ENCODE results near the gene SSTR3.
"Not testable (repeated sequence)": the region's sequence is repeated elsewhere in the genome, so short reads cannot be mapped to it uniquely, and the experiment has no call there.

SSTR3 gene

GRCh38 chr22:37172266-37173245, 39.7 kb downstream of the SSTR3 start:
- no peaks in the 10 kb centered on the region for H3K27me3 ChIP-seq (ENCODE audit: low read depth, low read length)
- H3K36me3 ChIP-seq (ENCODE audit: control insufficient read depth in 1 of 2, insufficient read depth in 2 of 2, low read length in 2 of 2), result no peaks in the 10 kb centered on the region
- H3K9me3 ChIP-seq (ENCODE audit: control insufficient read depth in 1 of 2, low read length in 2 of 2), result no peaks in the 10 kb centered on the region
- no peak overlapping the region for H3K27ac ChIP-seq (ENCODE audit: low read length)
- no peak overlapping the region for H3K4me3 ChIP-seq (ENCODE audit: low read depth in 1 of 2, low read length in 2 of 2)
- peaks cover 20 to 22% of the 10 kb centered on the region in 2 donors for H3K4me1 ChIP-seq (ENCODE audit: control insufficient read depth in 1 of 2, insufficient read depth in 2 of 2, low read length in 2 of 2)

DNA sequence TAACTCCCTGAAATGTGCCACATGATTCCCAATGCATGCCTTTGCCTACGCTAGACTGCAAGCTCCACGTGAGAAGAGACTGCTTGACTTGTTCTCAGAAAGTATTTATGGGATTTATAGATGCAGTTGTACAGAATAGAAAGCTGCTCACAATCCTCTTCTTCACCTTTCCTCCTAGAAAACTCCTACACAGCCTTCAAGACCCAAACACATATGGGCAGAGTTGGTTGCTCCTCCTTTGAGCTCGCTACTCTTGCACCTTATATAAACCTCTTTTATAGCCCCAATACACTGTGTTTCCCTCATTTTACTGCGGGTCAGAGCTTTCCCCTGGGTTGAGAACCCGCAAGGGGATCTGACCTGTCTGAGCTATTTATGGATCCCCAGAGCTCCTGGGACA, 40.6 kb downstream of the SSTR3 start:
- Histone ChIP-seq H3K4me3 (ENCODE audit: low read depth in 1 of 2, low read length in 2 of 2) (no peak overlapping the region), H3K27me3 (ENCODE audit: low read depth, low read length) (no peaks in the 10 kb centered on the region), H3K9me3 (ENCODE audit: control insufficient read depth in 1 of 2, low read length in 2 of 2) (no peaks in the 10 kb centered on the region), H3K27ac (ENCODE audit: low read length) (no peak overlapping the region), H3K4me1 (ENCODE audit: control insufficient read depth in 1 of 2, insufficient read depth in 2 of 2, low read length in 2 of 2) (peaks cover 15 to 19% of the 10 kb centered on the region in 2 donors), H3K36me3 (ENCODE audit: control insufficient read depth in 1 of 2, insufficient read depth in 2 of 2, low read length in 2 of 2) (no peaks in the 10 kb centered on the region)

- H3K36me3 ChIP-seq (ENCODE audit: control insufficient read depth in 1 of 2, insufficient read depth in 2 of 2, low read length in 2 of 2); H3K27ac ChIP-seq (ENCODE audit: low read length); H3K27me3 ChIP-seq (ENCODE audit: low read depth, low read length); H3K4me3 ChIP-seq (ENCODE audit: low read depth in 1 of 2, low read length in 2 of 2); H3K9me3 ChIP-seq (ENCODE audit: control insufficient read depth in 1 of 2, low read length in 2 of 2): not testable (repeated sequence)
- peaks cover 8 to 13% of the 10 kb centered on the region in 2 donors for H3K4me1 ChIP-seq (ENCODE audit: control insufficient read depth in 1 of 2, insufficient read depth in 2 of 2, low read length in 2 of 2)
Measured at GRCh38 chr22:37170689-37171405, 41.4 kb downstream of the SSTR3 start.

- no peak overlapping the region for H3K27ac ChIP-seq (ENCODE audit: low read length)
- H3K9me3 ChIP-seq (ENCODE audit: control insufficient read depth in 1 of 2, low read length in 2 of 2), result no peaks in the 10 kb centered on the region
- H3K27me3 ChIP-seq (ENCODE audit: low read depth, low read length), result no peaks in the 10 kb centered on the region
- H3K36me3 ChIP-seq (ENCODE audit: control insufficient read depth in 1 of 2, insufficient read depth in 2 of 2, low read length in 2 of 2), result no peaks in the 10 kb centered on the region
- peaks cover 4 to 8% of the 10 kb centered on the region in 2 donors for H3K4me1 ChIP-seq (ENCODE audit: control insufficient read depth in 1 of 2, insufficient read depth in 2 of 2, low read length in 2 of 2)
- H3K4me3 ChIP-seq (ENCODE audit: low read depth in 1 of 2, low read length in 2 of 2), result no peak overlapping the region
Measured at GRCh38 chr22:37169947-37170688, 42.2 kb downstream of the SSTR3 start.

DNA sequence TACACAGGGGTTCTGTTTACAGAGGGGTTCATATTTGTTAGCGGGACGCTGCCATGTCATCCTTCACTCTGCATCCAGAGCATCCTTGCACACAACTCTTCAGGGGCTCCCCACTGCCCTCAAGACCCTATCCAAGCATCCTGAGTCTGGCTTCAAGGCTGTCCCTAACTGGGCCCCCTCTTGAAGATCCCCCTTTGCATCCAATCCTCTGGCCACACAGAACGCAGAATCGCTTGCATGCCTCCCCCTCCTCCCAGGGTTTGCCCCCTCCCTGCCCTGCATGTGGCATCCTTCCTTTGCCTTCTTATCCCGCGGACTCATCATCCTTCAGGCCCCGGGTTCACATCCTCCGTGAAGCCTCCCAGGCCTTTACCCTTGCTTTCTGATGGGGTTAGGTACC, 42.9 kb downstream of the SSTR3 start:
- Histone ChIP-seq H3K36me3 (ENCODE audit: control insufficient read depth in 1 of 2, insufficient read depth in 2 of 2, low read length in 2 of 2) (no peaks in the 10 kb centered on the region), H3K27ac (ENCODE audit: low read length) (no peak overlapping the region), H3K9me3 (ENCODE audit: control insufficient read depth in 1 of 2, low read length in 2 of 2) (no peaks in the 10 kb centered on the region), H3K4me1 (ENCODE audit: control insufficient read depth in 1 of 2, insufficient read depth in 2 of 2, low read length in 2 of 2) (peaks cover 4 to 8% of the 10 kb centered on the region in 2 donors), H3K27me3 (ENCODE audit: low read depth, low read length) (no peaks in the 10 kb centered on the region), H3K4me3 (ENCODE audit: low read depth in 1 of 2, low read length in 2 of 2) (no peak overlapping the region)

GRCh38 chr22:37167981-37168647, 44.2 kb downstream of the SSTR3 start:
- H3K4me1 ChIP-seq (ENCODE audit: control insufficient read depth in 1 of 2, insufficient read depth in 2 of 2, low read length in 2 of 2), result peaks cover 4 to 8% of the 10 kb centered on the region in 2 donors
- H3K36me3 ChIP-seq (ENCODE audit: control insufficient read depth in 1 of 2, insufficient read depth in 2 of 2, low read length in 2 of 2), result no peaks in the 10 kb centered on the region
- H3K27me3 ChIP-seq (ENCODE audit: low read depth, low read length), result no peaks in the 10 kb centered on the region
- H3K4me3 ChIP-seq (ENCODE audit: low read depth in 1 of 2, low read length in 2 of 2), result no peak overlapping the region
- H3K9me3 ChIP-seq (ENCODE audit: control insufficient read depth in 1 of 2, low read length in 2 of 2), result no peaks in the 10 kb centered on the region
- H3K27ac ChIP-seq (ENCODE audit: low read length), result no peak overlapping the region

GRCh38 chr22:37167176-37167980, 44.9 kb downstream of the SSTR3 start:
- H3K9me3 ChIP-seq (ENCODE audit: control insufficient read depth in 1 of 2, low read length in 2 of 2), result no peaks in the 10 kb centered on the region
- H3K36me3 ChIP-seq (ENCODE audit: control insufficient read depth in 1 of 2, insufficient read depth in 2 of 2, low read length in 2 of 2), result no peaks in the 10 kb centered on the region
- H3K4me1 ChIP-seq (ENCODE audit: control insufficient read depth in 1 of 2, insufficient read depth in 2 of 2, low read length in 2 of 2), result peaks cover 4 to 8% of the 10 kb centered on the region in 2 donors
- no peaks in the 10 kb centered on the region for H3K27me3 ChIP-seq (ENCODE audit: low read depth, low read length)
- H3K27ac ChIP-seq (ENCODE audit: low read length), result no peak overlapping the region
- H3K4me3 ChIP-seq (ENCODE audit: low read depth in 1 of 2, low read length in 2 of 2), result no peak overlapping the region

- H3K4me3 ChIP-seq (ENCODE audit: low read depth in 1 of 2, low read length in 2 of 2), result no peak overlapping the region
- no peak overlapping the region for H3K27ac ChIP-seq (ENCODE audit: low read length)
- H3K36me3 ChIP-seq (ENCODE audit: control insufficient read depth in 1 of 2, insufficient read depth in 2 of 2, low read length in 2 of 2), result no peaks in the 10 kb centered on the region
- peaks cover 4 to 8% of the 10 kb centered on the region in 2 donors for H3K4me1 ChIP-seq (ENCODE audit: control insufficient read depth in 1 of 2, insufficient read depth in 2 of 2, low read length in 2 of 2)
- no peaks in the 10 kb centered on the region for H3K27me3 ChIP-seq (ENCODE audit: low read depth, low read length)
- no peaks in the 10 kb centered on the region for H3K9me3 ChIP-seq (ENCODE audit: control insufficient read depth in 1 of 2, low read length in 2 of 2)
Measured at GRCh38 chr22:37166675-37167066, 45.6 kb downstream of the SSTR3 start.

DNA sequence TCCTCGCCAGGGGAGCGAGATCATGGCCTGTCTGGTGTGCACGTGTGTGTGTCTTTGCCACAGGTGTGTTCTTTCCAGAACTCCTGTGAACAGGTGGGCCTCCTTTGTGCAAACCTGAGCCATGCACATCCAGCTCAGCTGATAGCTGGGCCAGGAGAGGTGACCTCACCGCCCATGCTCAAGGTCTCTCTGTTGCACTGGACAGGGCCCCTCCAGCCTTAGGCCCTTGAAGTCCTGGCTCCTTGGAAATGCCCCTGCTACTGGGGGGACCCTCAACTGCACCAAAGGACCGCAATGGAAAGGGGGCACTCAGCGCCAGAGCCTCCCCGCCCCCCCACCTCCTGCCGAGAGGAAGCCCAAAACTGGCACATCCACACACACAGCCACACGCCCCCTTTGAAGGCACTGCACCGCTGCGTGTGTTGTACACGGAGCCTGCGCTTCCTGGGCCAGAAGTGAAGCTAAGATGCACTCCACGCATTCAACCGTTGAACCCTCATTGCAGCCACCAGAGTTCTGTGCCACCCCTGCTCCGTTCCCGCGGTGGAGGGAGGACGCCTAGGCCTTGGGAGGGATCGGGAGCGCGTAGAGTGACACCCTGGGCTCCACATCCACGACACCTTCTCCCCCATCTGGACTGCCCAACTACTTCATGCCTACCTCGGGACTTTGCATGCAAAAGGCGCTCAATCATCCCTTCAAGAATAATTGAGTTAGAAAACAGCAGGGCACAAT, 46.2 kb downstream of the SSTR3 start:
- Histone ChIP-seq H3K36me3 (ENCODE audit: control insufficient read depth in 1 of 2, insufficient read depth in 2 of 2, low read length in 2 of 2) (no peaks in the 10 kb centered on the region), H3K4me3 (ENCODE audit: low read depth in 1 of 2, low read length in 2 of 2) (no peak overlapping the region), H3K27ac (ENCODE audit: low read length) (no peak overlapping the region), H3K27me3 (ENCODE audit: low read depth, low read length) (no peaks in the 10 kb centered on the region), H3K9me3 (ENCODE audit: control insufficient read depth in 1 of 2, low read length in 2 of 2) (no peaks in the 10 kb centered on the region), H3K4me1 (ENCODE audit: control insufficient read depth in 1 of 2, insufficient read depth in 2 of 2, low read length in 2 of 2) (peaks cover 4 to 8% of the 10 kb centered on the region in 2 donors)

DNA sequence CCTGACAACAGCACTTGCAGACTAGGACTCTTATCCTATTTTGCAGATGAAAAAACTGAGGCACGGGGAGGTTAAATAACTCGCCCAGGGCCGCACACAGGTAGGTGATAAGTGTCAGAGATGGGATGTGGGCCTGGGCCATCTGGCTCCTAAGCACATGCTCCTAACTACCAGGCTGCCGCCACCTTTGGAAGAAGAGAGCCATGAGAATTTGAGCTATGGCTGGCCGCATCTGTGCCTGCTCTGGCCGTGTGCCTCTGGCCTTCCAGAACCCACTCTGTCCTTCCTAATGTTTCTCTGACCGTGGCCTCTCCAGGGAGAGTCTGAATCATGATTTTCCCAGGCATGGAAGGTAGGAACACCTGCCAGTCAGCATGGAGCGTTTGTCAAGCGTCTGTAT, 47.2 kb downstream of the SSTR3 start:
- Histone ChIP-seq H3K27me3 (ENCODE audit: low read depth, low read length) (no peaks in the 10 kb centered on the region), H3K4me3 (ENCODE audit: low read depth in 1 of 2, low read length in 2 of 2) (no peak overlapping the region), H3K36me3 (ENCODE audit: control insufficient read depth in 1 of 2, insufficient read depth in 2 of 2, low read length in 2 of 2) (no peaks in the 10 kb centered on the region), H3K27ac (ENCODE audit: low read length) (no peak overlapping the region), H3K4me1 (ENCODE audit: control insufficient read depth in 1 of 2, insufficient read depth in 2 of 2, low read length in 2 of 2) (peaks cover 4 to 8% of the 10 kb centered on the region in 2 donors), H3K9me3 (ENCODE audit: control insufficient read depth in 1 of 2, low read length in 2 of 2) (no peaks in the 10 kb centered on the region)
